GM23248 (cell line): ENCODE measurements around the gene GULP1.
"Not testable (repeated sequence)": the region's sequence is repeated elsewhere in the genome, so short reads cannot be mapped to it uniquely, and the experiment has no call there.

Experiments
- EZH2 ChIP-seq: fragments of 200-600 bp; sonication (generic); IDR thresholded peaks from 2 replicates; pipeline ENCODE4 v1.6.1; 2018; ENCODE audit warnings: antibody characterized with exemption, mild to moderate bottlenecking; ENCODE audit not compliant: insufficient read depth, poor library complexity, severe bottlenecking
- EZH2phosphoT487 ChIP-seq: fragments of 200-600 bp; sonication (generic); IDR thresholded peaks from 2 replicates; pipeline ENCODE4 v1.6.1; 2018; ENCODE audit warnings: antibody characterized with exemption, moderate library complexity, mild to moderate bottlenecking, low read depth; ENCODE audit not compliant: insufficient read depth

- not testable (repeated sequence) for TF ChIP-seq EZH2, EZH2phosphoT487
Observed at GRCh38 chr2:188605609-188606584, 314.2 kb downstream of the GULP1 start.
